Pulmonary artery endothelial cell (primary cell): ENCODE results near the gene HS3ST2. TPM values are rescaled to one million over a fixed set of nuclear protein-coding genes. Genes with fewer than 3 reads are reported as not detected.

Experiments
- DNase-seq: peaks from one replicate; pipeline ENCODE4 v3.0.0-alpha.2; 2011; ENCODE audit warnings: low read depth, low spot score
- total RNA-seq: library from RNA; depleted of rRNA; stranded (reverse); fragments of >200 nt; gene quantifications from 2 replicates; pipeline ENCODE4 v1.2.3, GENCODE V29; 2014

The HS3ST2 gene
- total RNA-seq: not detected in 2 replicates

- no peak for DNase-seq
Measured at GRCh38 chr16:22813948-22814710, at the start of gene HS3ST2. Gene HS3ST2, plus strand, starts transcription at chr16:22814162. Its CDS starts 449 bp downstream, at chr16:22814611.

- no peak for DNase-seq
Measured at GRCh38 chr16:22764662-22765327, 49.2 kb upstream of the HS3ST2 start.

- DNase-seq: no peak
Measured at GRCh38 chr16:22765479-22765878, 48.5 kb upstream of the HS3ST2 start.

GRCh38 chr16:22770866-22771265 is 43.1 kb upstream of the HS3ST2 start:
- no peak for DNase-seq

- no peak for DNase-seq
Measured at GRCh38 chr16:22771551-22771950, 42.4 kb upstream of the HS3ST2 start.

GRCh38 chr16:22775220-22775922 is 38.6 kb upstream of the HS3ST2 start:
- no peak for DNase-seq

DNA sequence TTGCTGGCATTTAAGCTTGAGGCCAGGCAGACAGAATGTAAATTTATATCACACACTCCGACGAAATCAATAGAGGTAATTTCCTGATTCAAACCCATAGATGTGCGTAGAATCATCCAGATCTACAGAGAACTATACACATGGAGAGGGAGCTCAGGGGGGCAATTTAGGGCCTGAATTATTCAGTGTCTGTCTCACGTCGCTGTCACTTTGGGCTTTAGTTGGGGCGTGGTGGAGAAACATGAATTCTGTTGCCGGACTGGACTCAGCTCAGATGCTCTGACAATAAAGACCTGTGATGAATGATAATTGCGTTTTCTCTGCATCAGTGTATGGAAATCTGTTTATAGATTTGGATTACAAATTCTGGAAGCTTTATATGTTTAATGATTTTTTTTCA is 32.5 kb upstream of the HS3ST2 start:
- DNase-seq: no peak

GRCh38 chr16:22782314-22782713 is 31.6 kb upstream of the HS3ST2 start:
- DNase-seq: peak; percentile 79

DNA sequence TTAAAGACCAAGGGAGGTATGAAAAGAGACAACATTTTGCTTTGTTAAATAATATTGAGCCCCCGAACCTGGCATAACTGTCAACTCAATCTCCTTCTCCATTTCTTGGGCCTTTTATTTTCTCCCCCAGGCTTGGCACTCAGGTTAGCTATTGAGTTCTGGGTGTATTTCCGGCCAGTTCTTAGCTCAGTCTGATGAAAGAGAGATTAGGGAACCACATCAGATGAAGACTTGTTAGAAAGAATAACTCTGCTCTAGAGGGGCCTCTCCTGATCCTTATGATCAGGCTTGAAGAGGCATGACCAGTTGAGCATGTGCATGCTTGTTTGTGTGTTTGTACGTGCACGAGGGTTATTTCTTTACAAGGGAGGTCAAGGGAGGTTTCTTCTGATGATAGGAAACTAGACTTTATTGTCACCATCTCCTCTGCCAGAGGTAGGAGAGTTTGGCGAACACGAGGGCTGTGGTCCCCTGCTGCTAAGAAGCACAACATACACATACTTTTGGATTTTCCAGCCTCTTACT is 29.2 kb upstream of the HS3ST2 start:
- no peak for DNase-seq

DNA sequence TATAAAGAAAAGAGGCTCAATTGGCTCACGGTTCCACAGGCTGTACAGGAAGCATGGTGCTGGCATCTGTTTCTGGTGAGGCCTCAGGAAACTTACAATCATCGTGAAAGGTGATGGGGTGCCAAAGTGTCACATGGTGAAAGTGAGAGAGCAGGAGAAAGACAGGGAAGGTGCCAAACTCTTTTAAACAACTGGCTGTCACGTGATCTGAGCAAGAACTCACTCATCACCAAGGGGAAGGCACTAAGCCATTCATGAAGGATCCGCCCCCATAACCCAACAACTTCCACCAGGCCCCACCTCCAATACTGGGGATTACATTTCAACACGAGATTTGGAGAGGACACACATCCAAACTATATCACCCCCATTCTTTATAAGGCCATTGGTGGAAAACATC is 28.4 kb upstream of the HS3ST2 start:
- DNase-seq: no peak

- no peak for DNase-seq
Measured at GRCh38 chr16:22786284-22786683, 27.7 kb upstream of the HS3ST2 start.

GRCh38 chr16:22786691-22787090 is 27.3 kb upstream of the HS3ST2 start:
- no peak for DNase-seq

GRCh38 chr16:22787466-22788192 is 26.3 kb upstream of the HS3ST2 start:
- DNase-seq: no peak

- DNase-seq: no peak
Measured at GRCh38 chr16:22788193-22788530, 25.8 kb upstream of the HS3ST2 start.

DNA sequence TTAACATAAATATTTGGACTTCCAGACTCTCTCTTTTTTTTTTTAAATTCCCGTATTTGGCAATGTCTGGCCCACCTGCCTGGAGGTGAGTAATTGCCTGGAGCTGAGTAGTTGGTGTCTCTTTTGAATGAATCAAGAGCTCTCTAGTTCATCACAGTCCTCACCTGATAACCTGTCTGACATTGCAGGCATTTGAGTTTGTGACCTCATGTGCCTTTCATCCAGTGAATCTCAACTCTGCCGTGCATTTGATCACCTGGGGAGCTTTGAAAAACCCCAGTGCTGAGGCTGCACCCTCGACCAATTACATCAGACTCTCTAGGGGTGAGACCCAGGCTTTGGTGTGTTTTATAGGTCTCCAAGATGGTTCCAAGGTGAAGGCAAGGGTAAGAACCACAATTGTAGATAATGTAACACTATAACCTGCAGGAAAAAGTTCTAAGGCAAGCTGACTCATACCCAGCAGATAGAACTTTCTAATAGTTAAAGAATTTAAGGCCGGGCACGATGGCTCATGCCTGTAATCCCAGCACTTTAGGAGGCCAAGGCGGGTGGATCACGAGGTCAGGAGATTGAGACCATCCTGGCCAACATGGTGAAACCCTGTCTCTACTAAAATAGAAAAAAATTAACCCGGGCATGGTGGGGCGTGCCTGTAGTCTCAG is 24.5 kb upstream of the HS3ST2 start:
- DNase-seq: no peak

DNA sequence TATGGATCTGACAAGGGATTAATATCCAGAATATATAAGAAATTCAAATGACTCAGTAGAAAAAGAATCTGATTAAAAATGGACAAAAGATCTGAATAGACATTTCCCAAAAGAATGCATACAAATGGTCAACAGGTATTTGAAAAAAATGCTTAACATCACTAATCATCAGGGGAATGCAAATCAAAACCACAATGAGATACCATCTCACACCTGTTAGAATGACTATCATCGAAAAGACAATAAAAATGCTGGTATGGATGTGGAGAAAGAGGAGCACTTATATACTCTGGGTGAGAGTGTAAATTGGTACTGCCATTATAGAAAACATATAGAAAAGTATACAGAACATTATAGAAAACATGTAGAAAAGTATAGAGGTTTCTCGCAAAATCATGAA is 16.4 kb upstream of the HS3ST2 start:
- DNase-seq: no peak

GRCh38 chr16:22799113-22799512 is 14.8 kb upstream of the HS3ST2 start:
- no peak for DNase-seq

GRCh38 chr16:22804893-22805292 is 9.1 kb upstream of the HS3ST2 start:
- no peak for DNase-seq

DNA sequence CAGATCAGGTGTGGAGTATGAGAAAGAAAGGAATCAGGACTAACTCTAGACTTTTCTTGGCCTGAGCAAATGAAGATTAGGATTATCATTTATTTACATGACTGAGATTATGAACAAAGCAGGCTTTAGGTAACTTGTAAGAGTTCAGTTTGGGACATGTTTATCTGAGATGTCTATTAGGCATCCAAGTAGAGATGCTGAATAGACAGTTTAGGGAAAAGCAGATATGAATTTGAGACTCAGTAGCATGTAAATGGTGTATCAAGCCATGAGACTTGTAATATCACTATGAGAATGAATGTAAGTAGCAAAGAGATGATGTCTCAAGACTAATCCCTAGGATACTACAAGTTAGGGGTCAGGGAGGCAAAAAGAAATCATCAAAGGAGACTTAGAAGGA is 8.6 kb upstream of the HS3ST2 start:
- DNase-seq: no peak

DNA sequence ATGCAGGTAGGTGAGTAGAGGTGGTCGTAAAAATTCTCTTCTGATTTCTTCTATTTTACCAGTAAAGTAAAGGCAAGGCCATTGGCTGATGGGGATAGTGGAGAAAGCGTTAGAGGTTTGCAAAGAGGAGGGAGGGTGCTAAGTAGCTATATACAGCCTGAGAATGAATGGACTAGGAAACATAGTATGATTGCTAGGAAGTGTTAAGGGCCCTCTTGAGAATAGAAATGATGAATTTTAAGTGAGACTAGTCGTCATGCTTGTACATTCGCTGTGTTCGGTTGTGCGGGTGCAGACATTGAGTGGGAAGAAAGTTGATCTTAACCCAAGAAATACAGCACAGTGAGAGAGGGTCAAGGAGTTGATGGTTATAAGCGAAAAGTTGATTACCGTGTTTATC is 7.2 kb upstream of the HS3ST2 start:
- no peak for DNase-seq

DNA sequence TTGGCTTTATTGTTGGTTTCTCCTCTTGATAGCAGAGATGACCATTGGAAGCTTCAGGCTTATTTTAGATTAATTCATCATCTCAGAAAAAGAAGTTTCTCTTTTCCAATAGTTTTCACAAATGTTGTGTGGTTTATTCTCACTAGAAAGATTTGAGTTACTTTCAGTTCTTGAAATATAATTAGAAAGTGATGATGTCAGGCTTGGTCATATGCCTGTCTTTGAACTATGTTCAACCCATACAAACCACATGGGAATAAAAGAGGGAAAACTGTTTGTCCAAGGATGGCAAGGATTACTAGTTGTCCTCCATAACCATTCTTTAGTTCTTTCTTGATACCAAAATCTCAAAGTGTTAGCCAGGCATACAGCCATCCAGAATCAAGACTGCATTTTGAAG is 3.7 kb upstream of the HS3ST2 start:
- DNase-seq: no peak
